ENCODE measurements around the gene USF2. TPM values are rescaled to one million over a fixed set of nuclear protein-coding genes. Genes with fewer than 3 reads are reported as not detected.
"Not testable (repeated sequence)": the region's sequence is repeated elsewhere in the genome, so short reads cannot be mapped to it uniquely, and the experiment has no call there.

The USF2 gene
- polyA plus RNA-seq, 5 donors: 120 to 179 (median 153) TPM

GRCh38 chr19:35236638-35237400, 31.9 kb upstream of the USF2 start:
- no peak for DNase-seq

- not testable (repeated sequence) for DNase-seq
Observed at GRCh38 chr19:35239597-35239996, 29.2 kb upstream of the USF2 start.

GRCh38 chr19:35240327-35240726, 28.4 kb upstream of the USF2 start:
- DNase-seq: no peak

DNA sequence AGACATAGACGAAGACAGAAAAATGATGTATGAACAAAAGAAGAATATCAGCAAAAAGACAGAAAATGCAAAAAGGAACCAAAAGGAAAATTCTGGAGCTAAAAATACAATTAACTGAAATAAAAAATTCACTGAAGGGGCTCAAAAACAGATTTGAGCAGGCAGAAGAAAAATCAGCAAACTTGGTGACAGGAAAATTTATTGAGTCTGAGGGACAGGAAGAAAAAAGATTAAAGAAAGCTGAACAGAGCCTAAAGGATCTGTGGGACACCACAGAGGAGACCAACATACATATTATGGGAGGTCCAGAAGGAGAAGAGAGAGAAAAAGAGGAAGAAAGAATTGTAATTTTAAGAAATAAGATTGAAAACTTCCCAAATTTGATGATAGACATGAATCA, 27.3 kb upstream of the USF2 start:
- no peak for DNase-seq

GRCh38 chr19:35246466-35247092, 22.2 kb upstream of the USF2 start:
- no peak for DNase-seq

GRCh38 chr19:35247526-35248309, 21.0 kb upstream of the USF2 start:
- peak; percentile 73 to 82 for DNase-seq

GRCh38 chr19:35248310-35249145, 20.2 kb upstream of the USF2 start, which contains the start of gene LSR:
LSR (plus strand) TSS chr19:35249002; CDS start chr19:35249023, 21 bp downstream.
- DNase-seq: peak; percentile 76 to 82

GRCh38 chr19:35249146-35249847, 19.5 kb upstream of the USF2 start:
- no peak for DNase-seq

DNA sequence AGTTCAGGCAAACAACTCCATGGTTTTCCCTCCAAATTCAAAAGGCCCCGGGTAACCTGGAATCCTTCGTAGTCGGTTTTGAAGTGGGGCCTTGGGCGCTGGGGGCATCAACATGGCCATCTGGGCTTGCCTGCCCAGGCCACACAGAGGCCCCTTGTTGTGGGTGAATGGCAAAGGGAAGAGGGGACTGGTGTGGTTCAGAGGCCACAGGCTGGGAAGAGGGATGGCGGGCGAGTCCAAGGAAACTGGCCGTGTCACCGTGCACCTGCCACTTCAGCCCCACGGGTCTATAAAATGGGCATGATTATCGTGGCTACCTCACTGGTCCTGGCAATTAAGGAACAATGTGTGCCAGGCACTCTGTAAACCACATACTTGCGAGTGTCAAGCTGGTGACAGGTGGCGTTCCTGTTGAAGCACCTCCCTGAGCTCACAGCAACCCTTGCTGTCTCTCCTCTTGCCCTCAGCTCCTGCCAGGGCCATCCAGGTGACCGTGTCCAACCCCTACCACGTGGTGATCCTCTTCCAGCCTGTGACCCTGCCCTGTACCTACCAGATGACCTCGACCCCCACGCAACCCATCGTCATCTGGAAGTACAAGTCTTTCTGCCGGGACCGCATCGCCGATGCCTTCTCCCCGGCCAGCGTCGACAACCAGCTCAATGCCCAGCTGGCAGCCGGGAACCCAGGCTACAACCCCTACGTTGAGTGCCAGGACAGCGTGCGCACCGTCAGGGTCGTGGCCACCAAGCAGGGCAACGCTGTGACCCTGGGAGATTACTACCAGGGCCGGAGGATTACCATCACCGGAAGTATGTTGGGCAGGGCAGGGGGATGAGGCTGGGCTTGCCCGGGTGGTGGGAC, 18.7 kb upstream of the USF2 start:
- no peak for DNase-seq

GRCh38 chr19:35251456-35251855, 17.3 kb upstream of the USF2 start:
- no peak for DNase-seq

DNA sequence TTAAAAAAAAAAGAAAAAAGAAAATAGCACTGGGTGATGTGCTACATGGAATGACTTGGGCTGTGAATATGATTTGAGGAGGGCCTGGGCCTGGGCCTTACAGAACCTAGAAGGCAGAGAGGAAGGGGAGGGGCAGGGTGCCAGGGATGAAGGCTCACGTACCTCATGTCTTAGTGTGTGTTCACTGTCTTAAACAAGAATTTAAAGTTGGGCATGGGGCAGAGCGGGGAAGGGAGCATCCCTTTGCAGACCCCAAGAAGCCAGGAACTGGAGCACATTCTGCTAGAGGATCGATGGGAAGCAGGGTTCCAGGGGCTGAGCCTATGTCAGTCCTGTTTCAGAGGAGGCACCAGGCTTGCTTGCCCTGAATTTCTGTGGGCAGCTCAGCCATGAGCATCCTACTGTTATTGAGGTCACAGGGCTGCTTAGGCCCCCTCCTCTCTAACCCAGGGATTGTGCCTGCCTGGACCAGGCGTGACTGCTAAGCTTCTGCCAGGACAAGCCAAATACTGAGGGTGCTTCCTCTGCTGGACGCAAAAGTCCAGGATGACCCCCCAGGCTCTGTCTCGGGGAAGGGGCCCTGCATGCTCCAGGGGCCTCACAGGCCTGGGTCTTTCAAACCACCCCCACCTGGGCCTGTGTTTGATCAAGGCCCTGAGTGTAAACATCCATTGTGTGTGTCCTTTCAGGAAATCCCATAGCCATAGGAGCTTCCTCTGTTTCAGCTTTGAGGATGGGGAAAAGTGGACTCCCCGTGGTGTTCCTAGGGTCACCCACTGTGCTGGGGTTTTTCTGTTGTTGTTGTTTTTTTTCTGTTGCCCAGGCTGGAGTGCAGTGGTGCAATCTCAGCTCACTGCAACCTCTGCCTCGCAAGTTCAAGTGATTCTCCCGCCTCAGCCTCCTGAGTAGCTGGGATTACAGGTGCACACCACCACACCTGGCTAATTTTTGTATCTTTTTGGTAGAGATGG, 15.2 kb upstream of the USF2 start:
- DNase-seq: no peak

- DNase-seq: no peak
Observed at GRCh38 chr19:35254341-35255297, 14.1 kb upstream of the USF2 start.

- DNase-seq: no peak
Observed at GRCh38 chr19:35256566-35256965, 12.2 kb upstream of the USF2 start.

- no peak for DNase-seq
Observed at GRCh38 chr19:35257113-35257461, 11.7 kb upstream of the USF2 start.

DNA sequence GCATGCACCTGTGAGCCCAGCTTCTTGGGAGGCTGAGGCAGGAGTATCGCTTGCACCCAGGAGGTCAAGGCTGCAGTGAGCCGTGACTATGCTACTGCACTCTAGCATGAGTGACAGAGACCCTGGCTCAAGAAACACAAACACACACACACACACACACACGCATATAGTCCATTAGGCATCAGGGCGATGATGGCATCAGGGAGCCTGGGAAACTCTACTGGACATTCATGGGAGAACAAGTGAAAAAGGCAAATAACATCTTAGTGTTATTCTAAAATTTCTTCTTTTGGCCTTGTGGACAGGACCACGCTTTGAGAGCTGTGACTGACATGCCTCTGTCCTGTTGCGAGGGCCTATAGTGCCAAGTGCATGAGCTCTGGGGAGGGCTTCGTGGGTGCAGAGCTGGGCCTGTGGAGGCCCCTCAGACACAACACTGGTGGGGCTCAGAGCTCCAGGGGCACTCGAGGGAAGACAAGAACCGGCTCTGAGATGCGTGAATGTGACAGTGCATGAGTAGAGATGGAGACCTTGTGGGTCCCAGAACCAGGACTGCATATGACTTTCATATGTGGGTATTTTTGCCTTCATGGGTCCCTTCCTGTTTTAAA, 8.0 kb upstream of the USF2 start:
- no peak for DNase-seq

DNA sequence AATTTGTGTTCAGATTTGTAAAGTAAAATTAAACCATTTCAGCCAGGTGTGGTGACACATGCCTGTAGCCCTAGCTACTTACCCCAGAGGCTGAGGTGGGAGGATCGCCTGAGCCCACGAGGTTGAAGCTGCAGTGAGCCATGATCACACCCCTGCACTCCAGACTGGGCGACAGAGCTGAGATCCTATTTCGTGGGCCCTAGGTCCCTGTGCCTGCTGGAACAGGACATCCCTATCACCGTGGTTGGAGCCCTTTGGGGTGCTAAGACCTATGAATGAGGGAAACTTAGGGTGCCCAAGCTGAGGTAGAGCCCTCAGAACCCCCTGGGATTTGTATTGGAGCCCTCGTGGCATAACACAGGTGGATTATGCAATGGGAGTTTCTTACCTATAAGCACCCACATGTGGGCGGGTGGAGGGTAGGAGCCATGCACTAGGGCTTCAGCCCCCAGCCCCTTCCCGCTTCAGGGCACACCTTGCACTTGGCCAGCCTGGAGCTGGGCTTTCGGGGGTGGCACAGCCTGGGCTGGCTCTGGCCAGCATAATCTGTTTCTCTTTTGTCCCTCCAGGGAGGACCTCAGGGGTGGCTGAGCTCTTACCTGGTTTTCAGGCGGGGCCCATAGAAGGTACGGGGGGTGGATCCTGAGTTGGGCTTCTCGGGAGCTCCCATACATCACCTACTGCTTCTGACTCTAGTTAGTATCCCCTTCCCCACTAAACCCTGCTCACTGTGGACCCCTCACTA, 7.2 kb upstream of the USF2 start:
- no peak for DNase-seq
